ENCODE data around the gene SLC13A3. TPM values are rescaled to one million over a fixed set of nuclear protein-coding genes. Genes with fewer than 3 reads are reported as not detected.
A peak's percentile ranks its signal among the peaks of the same experiment; 100 is the strongest.

The SLC13A3 gene
- total RNA-seq, 1 experiment from 2014 or later, result 0.39 TPM

DNA sequence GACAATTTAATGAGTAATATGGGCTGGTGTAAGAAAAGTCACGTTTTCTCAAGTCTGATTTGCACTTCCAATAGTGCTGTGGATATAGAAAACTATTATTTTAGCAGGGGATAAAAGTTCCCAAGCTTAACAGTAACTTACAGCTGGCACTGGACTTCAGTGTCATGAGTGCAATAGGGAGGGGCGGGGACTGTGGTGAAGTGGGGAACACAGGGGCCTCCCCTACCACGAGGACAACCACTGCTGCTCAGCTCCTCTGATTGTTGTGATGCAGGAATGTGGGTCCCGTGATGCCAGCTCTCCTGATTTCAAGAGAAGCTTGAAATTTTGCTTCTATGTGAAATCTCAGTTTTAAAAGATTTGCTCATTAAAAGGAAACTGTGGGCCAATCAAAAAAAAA lies 24.0 kb downstream of the SLC13A3 start:
- Histone ChIP-seq H3K4me3 (ENCODE audit: low read depth, low read length) (no peak overlapping the region), H3K27me3 (replicated peaks; ENCODE audit: control insufficient read depth, insufficient read depth, low read length) (no peaks in the 10 kb centered on the region), H3K4me1 (no peaks in the 10 kb centered on the region), H3K9me3 (peaks cover 29% of the 10 kb centered on the region), H3K36me3 (ENCODE audit: control insufficient read depth, insufficient read depth, low read length) (no peaks in the 10 kb centered on the region)
- H3K27me3 Mint-ChIP-seq (ENCODE audit: insufficient read depth, unreplicated experiment), result peaks cover 14% of the 10 kb centered on the region
- TF ChIP-seq, protein P1, sequence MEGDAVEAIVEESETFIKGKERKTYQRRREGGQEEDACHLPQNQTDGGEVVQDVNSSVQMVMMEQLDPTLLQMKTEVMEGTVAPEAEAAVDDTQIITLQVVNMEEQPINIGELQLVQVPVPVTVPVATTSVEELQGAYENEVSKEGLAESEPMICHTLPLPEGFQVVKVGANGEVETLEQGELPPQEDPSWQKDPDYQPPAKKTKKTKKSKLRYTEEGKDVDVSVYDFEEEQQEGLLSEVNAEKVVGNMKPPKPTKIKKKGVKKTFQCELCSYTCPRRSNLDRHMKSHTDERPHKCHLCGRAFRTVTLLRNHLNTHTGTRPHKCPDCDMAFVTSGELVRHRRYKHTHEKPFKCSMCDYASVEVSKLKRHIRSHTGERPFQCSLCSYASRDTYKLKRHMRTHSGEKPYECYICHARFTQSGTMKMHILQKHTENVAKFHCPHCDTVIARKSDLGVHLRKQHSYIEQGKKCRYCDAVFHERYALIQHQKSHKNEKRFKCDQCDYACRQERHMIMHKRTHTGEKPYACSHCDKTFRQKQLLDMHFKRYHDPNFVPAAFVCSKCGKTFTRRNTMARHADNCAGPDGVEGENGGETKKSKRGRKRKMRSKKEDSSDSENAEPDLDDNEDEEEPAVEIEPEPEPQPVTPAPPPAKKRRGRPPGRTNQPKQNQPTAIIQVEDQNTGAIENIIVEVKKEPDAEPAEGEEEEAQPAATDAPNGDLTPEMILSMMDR (IDR thresholded peaks at IDR 0.05; ENCODE audit: insufficient read depth in 1 of 2, low read depth in 1 of 2, low read length in 1 of 2, severe bottlenecking in 1 of 2, unreplicated experiment in 1 of 2), result no peak
- H3K9me3 Mint-ChIP-seq (ENCODE audit: unreplicated experiment), result peaks cover 32% of the 10 kb centered on the region
- H3K4me3 Mint-ChIP-seq (ENCODE audit: unreplicated experiment), result no peak overlapping the region
- CTCF ChIA-PET, result no interaction called here
- no peaks in the 10 kb centered on the region for H3K4me1 Mint-ChIP-seq (ENCODE audit: low read depth, unreplicated experiment)
- H3K27ac Mint-ChIP-seq (ENCODE audit: unreplicated experiment), result no peak overlapping the region
- BruUV-seq (replicated peaks), result no TSS peak
- no peaks in the 10 kb centered on the region for H3K36me3 Mint-ChIP-seq (ENCODE audit: insufficient read depth, unreplicated experiment)
- DNase-seq, result peak in 1 of 2 experiments; percentile 26
- intact Hi-C loops (cut with micrococcal nuclease; ENCODE audit: unreplicated experiment), result no loop called here
- POLR2A ChIA-PET, result no interaction called here

DNA sequence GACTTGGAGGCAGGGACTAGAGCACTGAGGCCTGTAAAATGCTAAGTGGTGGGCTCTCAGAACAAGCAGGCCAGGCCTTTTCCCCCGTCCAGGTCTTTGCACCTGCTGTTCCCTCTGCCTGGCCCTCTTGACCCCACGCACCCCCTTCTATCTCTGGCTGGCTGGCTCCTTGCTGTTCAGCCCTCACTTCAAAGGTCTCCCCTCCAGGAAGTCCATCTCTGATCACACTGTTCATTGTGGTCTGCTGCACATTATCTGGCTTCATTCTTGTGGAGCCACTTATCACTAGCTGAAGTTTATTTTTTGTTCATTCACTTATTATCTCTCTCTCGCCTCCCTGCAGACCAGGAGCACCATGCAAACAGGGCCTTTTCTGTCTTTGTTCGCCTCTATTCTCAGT lies 24.5 kb downstream of the SLC13A3 start:
- Mint-ChIP-seq H3K4me3 (ENCODE audit: unreplicated experiment) (no peak overlapping the region), H3K27me3 (ENCODE audit: insufficient read depth, unreplicated experiment) (peaks cover 14% of the 10 kb centered on the region), H3K36me3 (ENCODE audit: insufficient read depth, unreplicated experiment) (no peaks in the 10 kb centered on the region), H3K4me1 (ENCODE audit: low read depth, unreplicated experiment) (no peaks in the 10 kb centered on the region), H3K9me3 (ENCODE audit: unreplicated experiment) (peaks cover 32% of the 10 kb centered on the region), H3K27ac (ENCODE audit: unreplicated experiment) (no peak overlapping the region)
- ChIA-PET POLR2A (no interaction called here), CTCF (no interaction called here)
- Histone ChIP-seq H3K4me3 (ENCODE audit: low read depth, low read length) (no peak overlapping the region), H3K4me1 (no peaks in the 10 kb centered on the region), H3K27me3 (replicated peaks; ENCODE audit: control insufficient read depth, insufficient read depth, low read length) (no peaks in the 10 kb centered on the region), H3K9me3 (peaks cover 29% of the 10 kb centered on the region), H3K36me3 (ENCODE audit: control insufficient read depth, insufficient read depth, low read length) (no peaks in the 10 kb centered on the region)
- BruUV-seq (replicated peaks), result no TSS peak
- intact Hi-C loops (cut with micrococcal nuclease; ENCODE audit: unreplicated experiment), result no loop called here
- DNase-seq, result peak in 1 of 2 experiments; percentile 20
- TF ChIP-seq, protein P1 (IDR thresholded peaks at IDR 0.05; ENCODE audit: insufficient read depth in 1 of 2, low read depth in 1 of 2, low read length in 1 of 2, severe bottlenecking in 1 of 2, unreplicated experiment in 1 of 2), result no peak

DNA sequence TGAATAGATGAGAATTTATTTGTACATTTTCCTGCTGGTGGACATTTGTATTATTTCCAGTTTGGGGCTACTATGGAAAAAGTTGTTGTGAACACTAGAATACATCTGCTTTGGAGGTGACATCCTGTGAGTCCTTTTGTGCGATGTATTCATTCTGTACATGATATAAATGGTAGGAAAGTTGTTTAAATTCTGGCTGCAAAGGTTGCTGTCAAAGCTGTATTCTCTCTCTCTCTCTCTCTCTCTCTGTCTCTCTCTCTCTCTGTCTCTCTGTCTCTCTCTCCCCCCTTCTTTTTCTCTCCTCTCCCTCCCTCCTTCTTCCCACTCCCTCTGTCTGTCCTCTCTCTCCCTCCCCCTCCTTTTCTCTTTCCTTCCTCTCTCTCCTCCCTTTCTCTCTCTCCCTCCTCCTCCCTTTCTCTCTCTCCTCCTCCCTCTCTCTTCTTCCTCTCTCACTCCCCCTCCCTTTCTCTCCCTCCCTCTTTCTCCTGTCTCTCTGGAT lies 25.3 kb downstream of the SLC13A3 start:
- Mint-ChIP-seq H3K9me3 (ENCODE audit: unreplicated experiment) (peaks cover 32% of the 10 kb centered on the region), H3K4me1 (ENCODE audit: low read depth, unreplicated experiment) (no peaks in the 10 kb centered on the region), H3K4me3 (ENCODE audit: unreplicated experiment) (no peak overlapping the region), H3K27me3 (ENCODE audit: insufficient read depth, unreplicated experiment) (peaks cover 14% of the 10 kb centered on the region), H3K36me3 (ENCODE audit: insufficient read depth, unreplicated experiment) (no peaks in the 10 kb centered on the region), H3K27ac (ENCODE audit: unreplicated experiment) (no peak overlapping the region)
- Histone ChIP-seq H3K36me3 (ENCODE audit: control insufficient read depth, insufficient read depth, low read length) (no peaks in the 10 kb centered on the region), H3K27me3 (replicated peaks; ENCODE audit: control insufficient read depth, insufficient read depth, low read length) (no peaks in the 10 kb centered on the region), H3K9me3 (peaks cover 29% of the 10 kb centered on the region), H3K4me3 (ENCODE audit: low read depth, low read length) (no peak overlapping the region), H3K4me1 (no peaks in the 10 kb centered on the region)
- ChIA-PET POLR2A (no interaction called here), CTCF (interaction anchor here (1.0 kb wide), 1 partner anchor 758 kb away, joined by 4 read pairs; no protein-coding TSS in a partner anchor)
- DNase-seq, result no peak
- intact Hi-C loops (cut with micrococcal nuclease; ENCODE audit: unreplicated experiment), result no loop called here
- TF ChIP-seq, protein P1 (IDR thresholded peaks at IDR 0.05; ENCODE audit: insufficient read depth in 1 of 2, low read depth in 1 of 2, low read length in 1 of 2, severe bottlenecking in 1 of 2, unreplicated experiment in 1 of 2), result no peak
- BruUV-seq (replicated peaks), result no TSS peak
